ENCODE results near the gene TEX11. TPM values are rescaled to one million over a fixed set of nuclear protein-coding genes. Genes with fewer than 3 reads are reported as not detected.
"Not testable (repeated sequence)": the region's sequence is repeated elsewhere in the genome, so short reads cannot be mapped to it uniquely, and the experiment has no call there.

TEX11 gene
- polyA plus RNA-seq, 1 of the 3 experiments (the other 2 are of a cell fraction), result not detected

DNA sequence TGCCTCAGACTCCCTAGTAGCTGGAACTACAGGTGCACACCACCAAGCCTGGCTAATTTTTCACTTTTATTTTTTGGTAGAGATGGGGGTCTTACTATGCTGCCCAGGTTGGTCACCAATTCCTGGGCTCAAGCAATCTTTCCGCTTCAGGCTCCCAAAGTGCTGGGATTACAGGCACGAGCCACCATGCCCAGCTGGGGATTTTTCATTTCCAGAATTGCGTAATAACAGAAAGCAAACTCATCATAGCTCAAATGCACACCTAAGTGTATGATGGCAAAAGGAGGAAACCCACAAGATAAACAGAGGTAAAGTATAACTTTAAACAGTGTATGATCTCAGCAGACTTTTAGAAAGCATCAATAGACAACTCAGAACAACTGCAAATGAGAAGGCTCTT, 56.2 kb downstream of the TEX11 start:
- no peaks in the 10 kb centered on the region for H3K9me2 ChIP-seq
- TF ChIP-seq, protein P1, sequence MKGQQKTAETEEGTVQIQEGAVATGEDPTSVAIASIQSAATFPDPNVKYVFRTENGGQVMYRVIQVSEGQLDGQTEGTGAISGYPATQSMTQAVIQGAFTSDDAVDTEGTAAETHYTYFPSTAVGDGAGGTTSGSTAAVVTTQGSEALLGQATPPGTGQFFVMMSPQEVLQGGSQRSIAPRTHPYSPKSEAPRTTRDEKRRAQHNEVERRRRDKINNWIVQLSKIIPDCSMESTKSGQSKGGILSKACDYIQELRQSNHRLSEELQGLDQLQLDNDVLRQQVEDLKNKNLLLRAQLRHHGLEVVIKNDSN (IDR thresholded peaks at IDR 0.05; ENCODE audit: borderline replicate concordance, low read depth), result no peak
- TF ChIP-seq, protein P2, sequence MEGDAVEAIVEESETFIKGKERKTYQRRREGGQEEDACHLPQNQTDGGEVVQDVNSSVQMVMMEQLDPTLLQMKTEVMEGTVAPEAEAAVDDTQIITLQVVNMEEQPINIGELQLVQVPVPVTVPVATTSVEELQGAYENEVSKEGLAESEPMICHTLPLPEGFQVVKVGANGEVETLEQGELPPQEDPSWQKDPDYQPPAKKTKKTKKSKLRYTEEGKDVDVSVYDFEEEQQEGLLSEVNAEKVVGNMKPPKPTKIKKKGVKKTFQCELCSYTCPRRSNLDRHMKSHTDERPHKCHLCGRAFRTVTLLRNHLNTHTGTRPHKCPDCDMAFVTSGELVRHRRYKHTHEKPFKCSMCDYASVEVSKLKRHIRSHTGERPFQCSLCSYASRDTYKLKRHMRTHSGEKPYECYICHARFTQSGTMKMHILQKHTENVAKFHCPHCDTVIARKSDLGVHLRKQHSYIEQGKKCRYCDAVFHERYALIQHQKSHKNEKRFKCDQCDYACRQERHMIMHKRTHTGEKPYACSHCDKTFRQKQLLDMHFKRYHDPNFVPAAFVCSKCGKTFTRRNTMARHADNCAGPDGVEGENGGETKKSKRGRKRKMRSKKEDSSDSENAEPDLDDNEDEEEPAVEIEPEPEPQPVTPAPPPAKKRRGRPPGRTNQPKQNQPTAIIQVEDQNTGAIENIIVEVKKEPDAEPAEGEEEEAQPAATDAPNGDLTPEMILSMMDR (IDR thresholded peaks at IDR 0.05), result no peak
- H3K9me3 ChIP-seq, result no peaks in the 10 kb centered on the region
- H3K4me1 ChIP-seq (ENCODE audit: control insufficient read depth in 1 of 2, insufficient read depth in 2 of 2, low read depth in 1 of 2, low read length in 1 of 2), result no peaks in the 10 kb centered on the region
- 10% methylated on average over 3 of the region's 3 CpGs for WGBS (ENCODE audit: low lambda C conversion rate)
- no peak overlapping the region for H2AFZ ChIP-seq (ENCODE audit: low read depth)
- CTCF ChIA-PET, result no interaction called here
- no peaks in the 10 kb centered on the region for H3F3A ChIP-seq (replicated peaks; ENCODE audit: insufficient read depth)
- no peak overlapping the region for H3K4me2 ChIP-seq
- no peaks in the 10 kb centered on the region for H3K36me3 ChIP-seq (replicated peaks in 1 of 2; ENCODE audit: control insufficient read depth in 1 of 2, insufficient read depth in 2 of 2, low read length in 1 of 2)
- POLR2A ChIA-PET, result no interaction called here
- no peak overlapping the region for H3K4me3 ChIP-seq (ENCODE audit: low read depth in 2 of 2, low read length in 1 of 2)
- no peak overlapping the region for H3K27ac ChIP-seq (ENCODE audit: low read depth in 2 of 2, low read length in 1 of 2)
- H3K9ac ChIP-seq, result no peak overlapping the region
- DNase-seq, result no peak
- H3K27me3 ChIP-seq (ENCODE audit: insufficient read depth), result no peaks in the 10 kb centered on the region
- H3K79me2 ChIP-seq (ENCODE audit: insufficient read depth), result no peaks in the 10 kb centered on the region
- H4K20me1 ChIP-seq (ENCODE audit: insufficient read depth), result no peaks in the 10 kb centered on the region

DNA sequence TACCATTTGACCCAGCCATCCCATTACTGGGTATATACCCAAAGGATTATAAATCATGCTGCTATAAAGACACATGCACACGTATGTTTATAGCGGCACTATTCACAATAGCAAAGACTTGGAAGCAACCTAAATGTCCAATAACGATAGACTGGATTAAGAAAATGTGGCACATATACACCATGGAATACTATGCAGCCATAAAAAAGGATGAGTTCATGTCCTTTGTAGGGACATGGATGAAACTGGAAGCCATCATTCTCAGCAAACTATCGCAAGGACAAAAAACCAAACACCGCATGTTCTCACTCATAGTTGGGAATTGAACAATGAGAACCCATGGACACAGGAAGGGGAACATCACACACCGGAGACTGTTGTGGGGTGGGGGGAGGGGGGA, 64.4 kb downstream of the TEX11 start:
- CTCF ChIA-PET; H3K27me3 ChIP-seq (ENCODE audit: insufficient read depth); H2AFZ ChIP-seq (ENCODE audit: low read depth); H3K36me3 ChIP-seq (replicated peaks in 1 of 2; ENCODE audit: control insufficient read depth in 1 of 2, insufficient read depth in 2 of 2, low read length in 1 of 2); H3K9ac ChIP-seq; DNase-seq; H3K9me2 ChIP-seq; H3K9me3 ChIP-seq; H3F3A ChIP-seq (replicated peaks; ENCODE audit: insufficient read depth); H3K4me2 ChIP-seq; H3K79me2 ChIP-seq (ENCODE audit: insufficient read depth); POLR2A ChIA-PET; H3K4me3 ChIP-seq (ENCODE audit: low read depth in 2 of 2, low read length in 1 of 2); H3K4me1 ChIP-seq (ENCODE audit: control insufficient read depth in 1 of 2, insufficient read depth in 2 of 2, low read depth in 1 of 2, low read length in 1 of 2); H3K27ac ChIP-seq (ENCODE audit: low read depth in 2 of 2, low read length in 1 of 2); H4K20me1 ChIP-seq (ENCODE audit: insufficient read depth): not testable (repeated sequence)
- 16% methylated on average over 6 of the region's 6 CpGs for WGBS (ENCODE audit: low lambda C conversion rate)

DNA sequence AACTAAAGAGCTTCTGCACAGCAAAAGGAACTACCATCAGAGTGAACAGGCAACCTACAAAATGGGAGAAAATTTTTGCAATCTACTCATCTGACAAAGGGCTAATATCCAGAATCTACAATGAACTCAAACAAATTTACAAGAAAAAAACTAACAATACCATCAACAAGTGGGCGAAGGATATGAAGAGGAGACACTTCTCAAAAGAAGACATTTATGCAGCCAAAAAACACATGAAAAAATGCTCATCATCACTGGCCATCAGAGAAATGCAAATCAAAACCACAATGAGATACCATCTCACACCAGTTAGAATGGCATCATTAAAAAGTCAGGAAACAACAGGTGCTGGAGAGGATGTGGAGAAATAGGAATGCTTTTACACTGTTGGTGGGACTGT, 64.9 kb downstream of the TEX11 start:
- CTCF ChIA-PET, H3K9ac ChIP-seq: not testable (repeated sequence)

DNA sequence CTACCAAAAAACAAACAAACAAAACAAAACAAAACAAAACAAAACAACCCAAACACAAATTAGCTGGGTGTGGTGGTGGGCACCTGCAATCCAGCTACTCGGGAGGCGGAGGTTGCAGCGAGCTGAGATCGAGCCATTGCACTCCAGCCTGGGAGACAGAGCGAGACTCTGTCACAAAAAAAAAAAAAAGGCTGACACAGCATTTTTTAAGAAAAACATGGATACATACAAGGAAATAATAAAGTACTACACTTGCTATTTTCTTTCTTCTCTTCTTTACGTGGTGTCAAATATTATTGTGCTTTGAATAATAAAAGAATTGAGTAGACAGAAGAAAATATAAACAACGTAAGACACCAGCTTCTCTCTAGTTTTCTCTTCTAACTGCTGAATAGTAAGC, 73.9 kb downstream of the TEX11 start:
- H3K79me2 ChIP-seq (ENCODE audit: insufficient read depth), result no peaks in the 10 kb centered on the region
- ChIA-PET CTCF (no interaction called here), POLR2A (no interaction called here)
- no peaks in the 10 kb centered on the region for H3K4me1 ChIP-seq (ENCODE audit: control insufficient read depth in 1 of 2, insufficient read depth in 2 of 2, low read depth in 1 of 2, low read length in 1 of 2)
- no peak for DNase-seq
- no peaks in the 10 kb centered on the region for H3K9me3 ChIP-seq
- no peaks in the 10 kb centered on the region for H3F3A ChIP-seq (replicated peaks; ENCODE audit: insufficient read depth)
- no peak overlapping the region for H2AFZ ChIP-seq (ENCODE audit: low read depth)
- no peak overlapping the region for H3K27ac ChIP-seq (ENCODE audit: low read depth in 2 of 2, low read length in 1 of 2)
- no peak overlapping the region for H3K4me2 ChIP-seq
- no peak overlapping the region for H3K9ac ChIP-seq
- H3K27me3 ChIP-seq (ENCODE audit: insufficient read depth), result no peaks in the 10 kb centered on the region; the same call in 1 of the 2 replicates
- no peaks in the 10 kb centered on the region for H3K36me3 ChIP-seq (replicated peaks in 1 of 2; ENCODE audit: control insufficient read depth in 1 of 2, insufficient read depth in 2 of 2, low read length in 1 of 2)
- H3K4me3 ChIP-seq (ENCODE audit: low read depth in 2 of 2, low read length in 1 of 2), result no peak overlapping the region
- no peaks in the 10 kb centered on the region for H3K9me2 ChIP-seq
- H4K20me1 ChIP-seq (ENCODE audit: insufficient read depth), result no peaks in the 10 kb centered on the region
- WGBS (ENCODE audit: low lambda C conversion rate), result 9% methylated on average over 7 of the region's 7 CpGs
- TF ChIP-seq JUND (IDR thresholded peaks at IDR 0.05) (no peak), TEAD4 (IDR thresholded peaks at IDR 0.05; ENCODE audit: borderline replicate concordance, insufficient read depth) (no peak), MXI1 (IDR thresholded peaks at IDR 0.05; ENCODE audit: low read depth, low read length) (no peak), GATA2 (CRISPR knock-in tag; IDR thresholded peaks at IDR 0.05) (no peak), CHD2 (IDR thresholded peaks at IDR 0.05; ENCODE audit: low read length, partially characterized antibody) (no peak), SMC3 (IDR thresholded peaks at IDR 0.05; ENCODE audit: low read depth, low read length) (no peak), SIN3A (IDR thresholded peaks at IDR 0.05; ENCODE audit: borderline replicate concordance, low read depth, low read length) (no peak), RAD21 (IDR thresholded peaks at IDR 0.05; ENCODE audit: low read length) (no peak), FOSL2 (IDR thresholded peaks at IDR 0.05; ENCODE audit: borderline replicate concordance, low read depth) (no peak)
- TF ChIP-seq, protein P3, sequence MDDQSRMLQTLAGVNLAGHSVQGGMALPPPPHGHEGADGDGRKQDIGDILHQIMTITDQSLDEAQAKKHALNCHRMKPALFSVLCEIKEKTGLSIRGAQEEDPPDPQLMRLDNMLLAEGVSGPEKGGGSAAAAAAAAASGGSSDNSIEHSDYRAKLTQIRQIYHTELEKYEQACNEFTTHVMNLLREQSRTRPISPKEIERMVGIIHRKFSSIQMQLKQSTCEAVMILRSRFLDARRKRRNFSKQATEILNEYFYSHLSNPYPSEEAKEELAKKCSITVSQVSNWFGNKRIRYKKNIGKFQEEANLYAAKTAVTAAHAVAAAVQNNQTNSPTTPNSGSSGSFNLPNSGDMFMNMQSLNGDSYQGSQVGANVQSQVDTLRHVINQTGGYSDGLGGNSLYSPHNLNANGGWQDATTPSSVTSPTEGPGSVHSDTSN (IDR thresholded peaks at IDR 0.05), result no peak
- TF ChIP-seq, protein P1 (IDR thresholded peaks at IDR 0.05; ENCODE audit: borderline replicate concordance, low read depth), result no peak
- TF ChIP-seq, protein P4, sequence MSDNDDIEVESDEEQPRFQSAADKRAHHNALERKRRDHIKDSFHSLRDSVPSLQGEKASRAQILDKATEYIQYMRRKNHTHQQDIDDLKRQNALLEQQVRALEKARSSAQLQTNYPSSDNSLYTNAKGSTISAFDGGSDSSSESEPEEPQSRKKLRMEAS (IDR thresholded peaks at IDR 0.05; ENCODE audit: low read depth), result no peak

More for the DNA sequence above, 64.9 kb downstream of the TEX11 start:
- H3K36me3 ChIP-seq (replicated peaks in 1 of 2; ENCODE audit: control insufficient read depth in 1 of 2, insufficient read depth in 2 of 2, low read length in 1 of 2); H3K9me2 ChIP-seq; H3K4me2 ChIP-seq; H3K4me1 ChIP-seq (ENCODE audit: control insufficient read depth in 1 of 2, insufficient read depth in 2 of 2, low read depth in 1 of 2, low read length in 1 of 2); H3K27ac ChIP-seq (ENCODE audit: low read depth in 2 of 2, low read length in 1 of 2); H4K20me1 ChIP-seq (ENCODE audit: insufficient read depth); H3K4me3 ChIP-seq (ENCODE audit: low read depth in 2 of 2, low read length in 1 of 2); DNase-seq; H3K79me2 ChIP-seq (ENCODE audit: insufficient read depth); POLR2A ChIA-PET; H2AFZ ChIP-seq (ENCODE audit: low read depth); H3K9me3 ChIP-seq; H3F3A ChIP-seq (replicated peaks; ENCODE audit: insufficient read depth); H3K27me3 ChIP-seq (ENCODE audit: insufficient read depth): not testable (repeated sequence)
- 13% methylated on average over 1 of the region's 1 CpG for WGBS (ENCODE audit: low lambda C conversion rate)
